K562 (cell line): ENCODE results near the gene TMEM132D. TPM values are rescaled to one million over a fixed set of nuclear protein-coding genes. Genes with fewer than 3 reads are reported as not detected.

Experiments used
- ATAC-seq: fragments of 200-7000 bp; cut with Tn5 transposase; 3 replicates; pipeline ENCODE4 v1.9.1; 2020; ENCODE audit warnings: moderate library complexity
- BruUV-seq: library from RNA; stranded (reverse); fragments of 400-500 nt; replicated peaks from 2 replicates; lab custom pipeline; 2021; lab: Mats Ljungman, UMichigan
- CTCF ChIA-PET: fragments of 300-600 bp; formaldehyde crosslinking; extraction: SDS; loops from one replicate; lab custom pipeline; 2021; ENCODE audit warnings: low intra/inter-chr PET ratio; lab: Yijun Ruan, JAX
- POLR2A ChIA-PET: fragments of 300-600, 350-650 bp; sonication (Branson Sonifier 250); formaldehyde crosslinking; extraction: SDS; loops from one replicate; lab custom pipeline; 2021; ENCODE audit warnings: antibody characterized with exemption, inconsistent platforms; lab: Yijun Ruan, JAX
- DNase-seq, 4 experiments: peaks; one replicate each; pipeline versions ENCODE4 v3.0.0 to v3.0.0-alpha.2; 2011 to 2018; ENCODE audit warnings: low spot score in 3 of 4, mixed read lengths in 3 of 4; ENCODE audit errors: extremely low read depth in 1 of 4
- FAIRE-seq: peaks from 2 replicates; lab custom pipeline; 2011; peaks lifted over from hg19 to GRCh38; lab: Jason Lieb, UNC
- H2AFZ ChIP-seq: 2 replicates; pipeline ENCODE4 v1.6.0; 2011; ENCODE audit warnings: low read depth, low read length, control low read depth, inconsistent platforms
- H3K27ac ChIP-seq: fragments of 200-600 bp; 3 replicates; pipeline ENCODE4 v1.8.0; 2011; ENCODE audit warnings: low read depth, mild to moderate bottlenecking, control low read depth, inconsistent platforms, low read length, moderate library complexity, mixed read lengths; ENCODE audit errors: extremely low read depth
- H3K27me3 ChIP-seq, 2 experiments: fragments of 300-600 bp in 1 of 2; 2 replicates in 1 of 2; 3 replicates in 1 of 2; pipeline versions ENCODE4 v1.6.0 to v1.8.0; 2011; ENCODE audit warnings: inconsistent platforms in 2 of 2, low read length in 2 of 2, mild to moderate bottlenecking in 1 of 2, mixed read lengths in 1 of 2, moderate library complexity in 1 of 2; ENCODE audit not compliant: control insufficient read depth in 2 of 2, insufficient read depth in 2 of 2
- H3K36me3 ChIP-seq: fragments of 300-600 bp; 3 replicates; pipeline ENCODE4 v1.8.0; 2011; ENCODE audit warnings: mild to moderate bottlenecking, low read length, inconsistent platforms; ENCODE audit not compliant: control insufficient read depth, insufficient read depth
- H3K4me1 ChIP-seq, 2 experiments: fragments of 200-600 bp in 1 of 2; replicated peaks in 1 of 2; 2 replicates in 1 of 2; 3 replicates in 1 of 2; pipeline versions ENCODE4 v1.5.1 to v1.8.0; 2011; ENCODE audit warnings: inconsistent platforms in 2 of 2, low read length in 2 of 2, mild to moderate bottlenecking in 1 of 2, mixed read lengths in 1 of 2, moderate library complexity in 1 of 2; ENCODE audit not compliant: control insufficient read depth in 2 of 2, insufficient read depth in 2 of 2
- H3K4me2 ChIP-seq: 2 replicates; pipeline ENCODE4 v1.6.1; 2011; ENCODE audit warnings: low read length, control low read depth, inconsistent platforms, mixed read lengths; ENCODE audit not compliant: insufficient read depth
- H3K4me3 ChIP-seq: fragments of 200-600 bp; sonication (generic), shearing (Covaris generic); 2 replicates; pipeline ENCODE4 v1.5.1; 2016; ENCODE audit warnings: control low read depth, inconsistent platforms
- H3K79me2 ChIP-seq: fragments of 200-600 bp; 3 replicates; pipeline ENCODE4 v1.8.0; 2011; ENCODE audit warnings: low read length, inconsistent platforms; ENCODE audit not compliant: control insufficient read depth, insufficient read depth
- H3K9ac ChIP-seq, 2 experiments: 2 replicates each; pipeline versions ENCODE4 v1.6.0 to v1.6.1; 2011; ENCODE audit warnings: low read depth in 2 of 2, low read length in 2 of 2, control low read depth in 1 of 2, inconsistent platforms in 1 of 2, mild to moderate bottlenecking in 1 of 2, mixed read lengths in 1 of 2; ENCODE audit not compliant: insufficient read depth in 1 of 2
- H3K9me1 ChIP-seq: one replicate; pipeline ENCODE4 v1.6.0; 2011; ENCODE audit warnings: inconsistent platforms, mild to moderate bottlenecking, low read length, moderate library complexity; ENCODE audit not compliant: control insufficient read depth, insufficient read depth
- H3K9me3 ChIP-seq: replicated peaks from 2 replicates; pipeline ENCODE4 v1.5.1; 2011; ENCODE audit warnings: low read depth, low read length, inconsistent platforms; ENCODE audit not compliant: control insufficient read depth, insufficient read depth
- H4K20me1 ChIP-seq: replicated peaks from 2 replicates; pipeline ENCODE4 v1.6.1; 2011; ENCODE audit warnings: low read length, inconsistent platforms, mixed read lengths; ENCODE audit not compliant: control insufficient read depth, insufficient read depth
- L3MBTL2 ChIP-seq: fragments of 450-650 bp; IDR thresholded peaks from 2 replicates; pipeline ENCODE4 v1.6.1; 2016; ENCODE audit warnings: mild to moderate bottlenecking, moderate library complexity
- SIX5 ChIP-seq, 2 experiments: IDR thresholded peaks; 2 replicates each; pipeline ENCODE4 v1.6.1; 2011; ENCODE audit warnings: low read length in 2 of 2, borderline replicate concordance in 1 of 2, low read depth in 1 of 2, mild to moderate bottlenecking in 1 of 2, moderate library complexity in 1 of 2; ENCODE audit not compliant: insufficient read depth in 1 of 2
- ZNF174 ChIP-seq: fragments of 250-450 bp; sonication (Bioruptor Pico); IDR thresholded peaks from 2 replicates; pipeline ENCODE4 v1.4.0; 2020; ENCODE audit warnings: mild to moderate bottlenecking
- ZNF512 ChIP-seq: IDR thresholded peaks from 2 replicates; pipeline ENCODE4 v1.6.1; 2016; ENCODE audit warnings: missing genetic modification characterization, missing compliant biosample characterization
- ZNF57 ChIP-seq: fragments of 450-650 bp; formaldehyde crosslinking; IDR thresholded peaks from 2 replicates; pipeline ENCODE4 v1.4.0; 2020; ENCODE audit warnings: mild to moderate bottlenecking, moderate library complexity
- WGBS: fragments of 100-300 bp; shearing (Covaris generic); methylation state at CpG from one replicate; pipeline ENCODE4 v1.1.6; 2016; ENCODE audit warnings: low coverage, mixed read lengths; ENCODE audit not compliant: insufficient coverage; ENCODE audit errors: missing lambda C conversion rate; 5-methylcytosine and 5-hydroxymethylcytosine counted together
- in situ Hi-C: fragments of 300-500 bp; cut with MboI; formaldehyde crosslinking; loops from 4 replicates; pipeline ENCODE4 v1.15.0; 2018; ENCODE audit warnings: inconsistent platforms, mixed read lengths
- intact Hi-C: fragments of 100-400 bp; cut with micrococcal nuclease; formaldehyde crosslinking; loops from 2 replicates; pipeline ENCODE4 v1.14.2; 2022
- polyA plus RNA-seq, 8 experiments: library from polyadenylated mRNA; depleted of rRNA in 4 of 8; stranded (reverse) in 5 of 8; unstranded in 3 of 8; fragments of >200 nt; fragmentation: Nextera tagmentation in 2 of 8; fragmentation: Illumina TruSeq in 1 of 8; extraction: Ambion mirVana in 2 of 8; extraction: Trizol in 1 of 8; gene quantifications; 2 replicates each; pipeline versions ENCODE4 v1.2.1 to v1.2.3, GENCODE V29; 2011 to 2014; ENCODE audit warnings: inconsistent platforms in 1 of 8, missing spikeins in 1 of 8
- total RNA-seq, 7 experiments: library from RNA; depleted of rRNA in 6 of 7; stranded (reverse); fragments of >200 nt in 6 of 7; fragmentation: Illumina TruSeq in 2 of 7; extraction: Trizol in 2 of 7; gene quantifications; 2 replicates each; pipeline versions ENCODE4 v1.2.1 to v1.2.3, GENCODE V29; 2011 to 2021; ENCODE audit warnings: low replicate concordance in 1 of 7
- TF ChIP-seq, protein P1 (sequence below): fragments of 250-450 bp; sonication (Bioruptor Pico); IDR thresholded peaks from 2 replicates; pipeline ENCODE4 v1.5.0; 2022; ENCODE audit warnings: mild to moderate bottlenecking
- TF ChIP-seq, protein P2 (sequence below), 2 experiments: IDR thresholded peaks in 1 of 2; conservative IDR thresholded peaks in 1 of 2; 2 replicates each; pipeline ENCODE4 v1.6.1; 2016; ENCODE audit warnings: low read depth in 2 of 2, mild to moderate bottlenecking in 1 of 2, missing compliant biosample characterization in 1 of 2, missing genetic modification characterization in 1 of 2, moderate library complexity in 1 of 2

TMEM132D gene
- total and polyA plus RNA-seq, 9 of the 15 experiments (the other 6 are each of a cell fraction or from before 2014, with no cell fraction given), result not detected

DNA sequence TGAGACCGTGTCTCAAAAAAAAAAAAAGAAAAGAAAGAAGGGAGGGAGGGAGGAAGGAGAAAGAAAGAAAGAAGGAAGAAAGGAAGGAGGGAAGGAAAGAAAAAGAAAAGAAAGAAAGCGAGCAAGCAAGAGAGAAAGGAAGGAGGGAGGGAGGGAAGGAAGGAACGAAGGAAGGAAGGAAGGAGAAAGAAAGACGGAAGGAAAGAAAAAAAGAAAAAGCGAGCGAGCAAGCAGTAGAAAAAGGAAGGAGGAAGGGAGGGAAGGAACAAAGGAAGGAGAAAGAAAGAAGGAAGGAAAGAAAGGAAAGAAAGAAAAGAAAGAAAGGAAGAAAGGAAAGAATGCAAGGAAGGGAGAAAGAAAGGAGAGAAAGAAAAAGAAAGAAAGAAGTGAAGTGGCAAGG lies 546.6 kb downstream of the TMEM132D start:
- H3K9me1 ChIP-seq, result no peaks in the 10 kb centered on the region
- H3K9ac ChIP-seq, result no peak overlapping the region
- ChIA-PET POLR2A (no interaction called here), CTCF (no interaction called here)
- H3K4me2 ChIP-seq, result no peak overlapping the region
- no peaks in the 10 kb centered on the region for H3K36me3 ChIP-seq
- no peak overlapping the region for H2AFZ ChIP-seq
- H3K79me2 ChIP-seq, result no peaks in the 10 kb centered on the region
- no peak overlapping the region for H3K4me3 ChIP-seq
- no peaks in the 10 kb centered on the region for H4K20me1 ChIP-seq
- in situ Hi-C loops, result no loop called here
- intact Hi-C loops, result no loop called here
- FAIRE-seq, result no peak
- no TSS peak for BruUV-seq
- H3K9me3 ChIP-seq, result no peaks in the 10 kb centered on the region
- 0% methylated on average over 5 of the region's 6 CpGs for WGBS
- ATAC-seq, result no peak
- TF ChIP-seq L3MBTL2 (no peak), ZNF512 (tag) (peak; percentile 92), SIX5 (IDR thresholded peaks at IDR 0.05; ENCODE audit: borderline replicate concordance in 1 of 2, insufficient read depth in 1 of 2, low read depth in 1 of 2, low read length in 2 of 2) (no peak)
- H3K27ac ChIP-seq, result no peak overlapping the region
- H3K4me1 ChIP-seq, result no peaks in the 10 kb centered on the region
- peaks cover 0 to 4% of the 10 kb centered on the region in 2 experiments; a peak in 1 of 5 replicates for H3K27me3 ChIP-seq
- DNase-seq, result no peak

DNA sequence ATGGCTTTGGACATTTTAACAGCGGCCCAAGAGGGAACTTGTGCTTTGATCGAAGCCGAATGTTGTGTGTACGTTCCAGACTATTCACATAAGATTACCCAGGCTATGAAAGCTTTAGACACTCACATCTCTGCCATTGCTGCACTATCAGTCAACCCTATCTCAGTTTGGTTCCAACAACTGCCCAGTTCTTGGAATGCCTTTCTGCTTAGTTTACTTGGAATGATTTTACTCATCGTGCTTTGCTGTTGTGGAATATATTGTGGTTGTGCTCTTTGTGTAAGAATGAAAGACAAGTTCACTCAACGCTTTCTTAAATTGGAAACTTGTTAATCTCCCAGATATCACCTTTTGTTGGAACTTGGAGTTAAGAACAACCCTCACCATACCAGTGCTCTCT lies 552.3 kb downstream of the TMEM132D start:
- H3K9ac ChIP-seq, result no peak overlapping the region
- no peak for FAIRE-seq
- no peaks in the 10 kb centered on the region for H3K9me1 ChIP-seq
- no peaks in the 10 kb centered on the region for H3K79me2 ChIP-seq
- peaks cover 0 to 4% of the 10 kb centered on the region in 2 experiments; a peak in 1 of 5 replicates for H3K27me3 ChIP-seq
- no TSS peak for BruUV-seq
- no peaks in the 10 kb centered on the region for H3K36me3 ChIP-seq
- DNase-seq, result no peak
- in situ Hi-C loops (no loop called here), intact Hi-C loops (no loop called here)
- no peaks in the 10 kb centered on the region for H3K9me3 ChIP-seq
- H3K27ac ChIP-seq, result no peak overlapping the region
- ATAC-seq, result no peak
- H3K4me3 ChIP-seq, result no peak overlapping the region
- POLR2A ChIA-PET, result no interaction called here
- H4K20me1 ChIP-seq, result no peaks in the 10 kb centered on the region
- H2AFZ ChIP-seq, result no peak overlapping the region
- WGBS, result 0% methylated on average over 6 of the region's 6 CpGs
- H3K4me1 ChIP-seq, result no peaks in the 10 kb centered on the region
- CTCF ChIA-PET, result no interaction called here
- no peak overlapping the region for H3K4me2 ChIP-seq
- TF ChIP-seq, protein P1, sequence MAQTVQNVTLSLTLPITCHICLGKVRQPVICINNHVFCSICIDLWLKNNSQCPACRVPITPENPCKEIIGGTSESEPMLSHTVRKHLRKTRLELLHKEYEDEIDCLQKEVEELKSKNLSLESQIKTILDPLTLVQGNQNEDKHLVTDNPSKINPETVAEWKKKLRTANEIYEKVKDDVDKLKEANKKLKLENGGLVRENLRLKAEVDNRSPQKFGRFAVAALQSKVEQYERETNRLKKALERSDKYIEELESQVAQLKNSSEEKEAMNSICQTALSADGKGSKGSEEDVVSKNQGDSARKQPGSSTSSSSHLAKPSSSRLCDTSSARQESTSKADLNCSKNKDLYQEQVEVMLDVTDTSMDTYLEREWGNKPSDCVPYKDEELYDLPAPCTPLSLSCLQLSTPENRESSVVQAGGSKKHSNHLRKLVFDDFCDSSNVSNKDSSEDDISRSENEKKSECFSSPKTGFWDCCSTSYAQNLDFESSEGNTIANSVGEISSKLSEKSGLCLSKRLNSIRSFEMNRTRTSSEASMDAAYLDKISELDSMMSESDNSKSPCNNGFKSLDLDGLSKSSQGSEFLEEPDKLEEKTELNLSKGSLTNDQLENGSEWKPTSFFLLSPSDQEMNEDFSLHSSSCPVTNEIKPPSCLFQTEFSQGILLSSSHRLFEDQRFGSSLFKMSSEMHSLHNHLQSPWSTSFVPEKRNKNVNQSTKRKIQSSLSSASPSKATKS (CRISPR knock-in tag), result no peak
- TF ChIP-seq, protein P2, sequence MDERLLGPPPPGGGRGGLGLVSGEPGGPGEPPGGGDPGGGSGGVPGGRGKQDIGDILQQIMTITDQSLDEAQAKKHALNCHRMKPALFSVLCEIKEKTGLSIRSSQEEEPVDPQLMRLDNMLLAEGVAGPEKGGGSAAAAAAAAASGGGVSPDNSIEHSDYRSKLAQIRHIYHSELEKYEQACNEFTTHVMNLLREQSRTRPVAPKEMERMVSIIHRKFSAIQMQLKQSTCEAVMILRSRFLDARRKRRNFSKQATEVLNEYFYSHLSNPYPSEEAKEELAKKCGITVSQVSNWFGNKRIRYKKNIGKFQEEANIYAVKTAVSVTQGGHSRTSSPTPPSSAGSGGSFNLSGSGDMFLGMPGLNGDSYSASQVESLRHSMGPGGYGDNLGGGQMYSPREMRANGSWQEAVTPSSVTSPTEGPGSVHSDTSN (CRISPR knock-in tag; IDR thresholded peaks at IDR 0.05; ENCODE audit: low read depth), result no peak
- TF ChIP-seq, protein P2 (tag; conservative IDR thresholded peaks at IDR 0.05; ENCODE audit: low read depth), result no peak
- TF ChIP-seq ZNF57 (CRISPR knock-in tag) (no peak), ZNF174 (no peak)
